HEK293 (cell line): ENCODE results near the gene TULP1.
A peak's percentile ranks its signal among the peaks of the same experiment; 100 is the strongest.

Experiments
- CTCF ChIA-PET: fragments of 350-600 bp; formaldehyde crosslinking; extraction: SDS; loops from one replicate; lab custom pipeline; 2021; ENCODE audit warnings: antibody characterized with exemption; lab: Yijun Ruan, JAX
- POLR2A ChIA-PET: fragments of 300-600 bp; formaldehyde crosslinking; extraction: SDS; loops from one replicate; lab custom pipeline; 2020; ENCODE audit warnings: antibody characterized with exemption, inconsistent platforms; lab: Yijun Ruan, JAX
- H3K27ac ChIP-seq: fragments of 200-500 bp; sonication (Bioruptor generic); 2 replicates; pipeline ENCODE4 v1.5.1; 2014; ENCODE audit warnings: low read depth, low read length, control low read depth, inconsistent platforms; ENCODE audit errors: extremely low read depth
- H3K36me3 ChIP-seq, 2 experiments: fragments of 200-500 bp in 1 of 2; sonication (Bioruptor generic) in 1 of 2; 1 replicate in 1 of 2; 2 replicates in 1 of 2; pipeline ENCODE4 v1.5.1; 2014 to 2017; ENCODE audit warnings: inconsistent platforms in 2 of 2, low read length in 2 of 2; ENCODE audit not compliant: control insufficient read depth in 2 of 2, insufficient read depth in 1 of 2
- H3K4me1 ChIP-seq: fragments of 200-500 bp; sonication (Bioruptor generic); 2 replicates; pipeline ENCODE4 v1.5.1; 2014; ENCODE audit warnings: mild to moderate bottlenecking, low read length, inconsistent platforms; ENCODE audit not compliant: control insufficient read depth, insufficient read depth
- H3K4me3 ChIP-seq: 2 replicates; pipeline ENCODE4 v1.5.1; 2011; ENCODE audit warnings: low read depth, mild to moderate bottlenecking, control low read depth, low read length, moderate library complexity
- H3K9me3 ChIP-seq: fragments of 200-500 bp; sonication (Bioruptor generic); 2 replicates; pipeline ENCODE4 v1.5.1; 2014; ENCODE audit warnings: low read depth, low read length, inconsistent platforms; ENCODE audit not compliant: control insufficient read depth, insufficient read depth
- BCL11B ChIP-seq: fragments of 450-650 bp; formaldehyde crosslinking; IDR thresholded peaks from 2 replicates; pipeline ENCODE4 v1.5.1; 2016; ENCODE audit warnings: low read depth, missing biosample characterization, missing genetic modification characterization
- EGR2 ChIP-seq: fragments of 450-650 bp; formaldehyde crosslinking; IDR thresholded peaks from 2 replicates; pipeline ENCODE4 v1.5.1; 2016; ENCODE audit warnings: low read depth, missing biosample characterization, missing genetic modification characterization
- KLF17 ChIP-seq: fragments of 450-650 bp; formaldehyde crosslinking; IDR thresholded peaks from 2 replicates; pipeline ENCODE4 v1.5.1; 2016; ENCODE audit warnings: missing biosample characterization, missing genetic modification characterization
- KLF9 ChIP-seq: fragments of 450-650 bp; formaldehyde crosslinking; IDR thresholded peaks from 2 replicates; pipeline ENCODE4 v1.5.1; 2016; ENCODE audit warnings: missing biosample characterization, missing genetic modification characterization, low read depth
- OVOL3 ChIP-seq: fragments of 450-650 bp; formaldehyde crosslinking; IDR thresholded peaks from 2 replicates; pipeline ENCODE4 v1.5.1; 2016; ENCODE audit warnings: missing biosample characterization, missing genetic modification characterization
- SCRT2 ChIP-seq: fragments of 450-650 bp; formaldehyde crosslinking; IDR thresholded peaks from 2 replicates; pipeline ENCODE4 v1.5.1; 2016; ENCODE audit warnings: missing biosample characterization, missing genetic modification characterization
- SP2 ChIP-seq: fragments of 450-650 bp; formaldehyde crosslinking; IDR thresholded peaks from 2 replicates; pipeline ENCODE4 v1.5.1; 2016; ENCODE audit warnings: missing biosample characterization, missing genetic modification characterization
- ZBTB1 ChIP-seq: fragments of 450-650 bp; formaldehyde crosslinking; IDR thresholded peaks from 2 replicates; pipeline ENCODE4 v1.5.1; 2016; ENCODE audit warnings: missing biosample characterization, missing genetic modification characterization
- ZBTB26 ChIP-seq: fragments of 450-650 bp; formaldehyde crosslinking; optimal IDR thresholded peaks from 2 replicates; pipeline ENCODE3; 2016; ENCODE audit warnings: missing biosample characterization, mild to moderate bottlenecking, missing genetic modification characterization
- ZBTB7A ChIP-seq: fragments of 450-650 bp; formaldehyde crosslinking; IDR thresholded peaks from 2 replicates; pipeline ENCODE4 v1.5.1; 2016; ENCODE audit warnings: low read depth, missing biosample characterization, missing genetic modification characterization
- ZFHX2 ChIP-seq: fragments of 450-650 bp; formaldehyde crosslinking; conservative IDR thresholded peaks from 2 replicates; pipeline ENCODE4 v1.5.1; 2016; ENCODE audit warnings: missing biosample characterization, missing genetic modification characterization
- ZFP37 ChIP-seq: fragments of 450-650 bp; formaldehyde crosslinking; IDR thresholded peaks from 2 replicates; pipeline ENCODE4 v1.5.1; 2016; ENCODE audit warnings: missing biosample characterization, missing genetic modification characterization
- ZNF335 ChIP-seq: fragments of 450-650 bp; formaldehyde crosslinking; conservative IDR thresholded peaks from 2 replicates; pipeline ENCODE4 v1.5.1; 2016; ENCODE audit warnings: missing biosample characterization, missing genetic modification characterization
- ZNF350 ChIP-seq: fragments of 450-650 bp; formaldehyde crosslinking; IDR thresholded peaks from 2 replicates; pipeline ENCODE4 v1.5.0; 2017; ENCODE audit warnings: missing biosample characterization, mild to moderate bottlenecking, missing genetic modification characterization
- ZNF37A ChIP-seq: fragments of 450-650 bp; IDR thresholded peaks from 2 replicates; pipeline ENCODE4 v1.5.1; 2018; ENCODE audit warnings: missing biosample characterization, missing genetic modification characterization
- ZNF391 ChIP-seq: fragments of 450-650 bp; formaldehyde crosslinking; IDR thresholded peaks from 2 replicates; pipeline ENCODE4 v1.5.1; 2016; ENCODE audit warnings: low read depth, missing biosample characterization, missing genetic modification characterization, borderline replicate concordance
- ZNF416 ChIP-seq: fragments of 450-650 bp; formaldehyde crosslinking; IDR thresholded peaks from 2 replicates; pipeline ENCODE4 v1.5.1; 2016; ENCODE audit warnings: missing biosample characterization, missing genetic modification characterization
- ZNF48 ChIP-seq: fragments of 450-650 bp; formaldehyde crosslinking; IDR thresholded peaks from 2 replicates; pipeline ENCODE4 v1.5.1; 2016; ENCODE audit warnings: missing biosample characterization, missing genetic modification characterization
- ZNF530 ChIP-seq: fragments of 450-650 bp; formaldehyde crosslinking; IDR thresholded peaks from 2 replicates; pipeline ENCODE4 v1.5.1; 2016; ENCODE audit warnings: low read depth, missing biosample characterization, missing genetic modification characterization
- ZNF548 ChIP-seq: fragments of 450-650 bp; formaldehyde crosslinking; IDR thresholded peaks from 2 replicates; pipeline ENCODE4 v1.5.1; 2016; ENCODE audit warnings: missing biosample characterization, missing genetic modification characterization
- ZNF560 ChIP-seq: fragments of 450-650 bp; formaldehyde crosslinking; IDR thresholded peaks from 2 replicates; pipeline ENCODE4 v1.5.1; 2017; ENCODE audit warnings: missing biosample characterization, missing genetic modification characterization, borderline replicate concordance
- ZNF600 ChIP-seq: fragments of 450-650 bp; formaldehyde crosslinking; IDR thresholded peaks from 2 replicates; pipeline ENCODE4 v1.5.1; 2016; ENCODE audit warnings: missing biosample characterization, missing genetic modification characterization
- ZNF670 ChIP-seq: fragments of 450-650 bp; formaldehyde crosslinking; IDR thresholded peaks from 2 replicates; pipeline ENCODE4 v1.5.1; 2016; ENCODE audit warnings: missing biosample characterization, missing genetic modification characterization, low read depth
- ZNF830 ChIP-seq: fragments of 450-650 bp; IDR thresholded peaks from 2 replicates; pipeline ENCODE4 v1.5.0; 2018; ENCODE audit warnings: missing biosample characterization, missing genetic modification characterization, low read depth, mild to moderate bottlenecking, moderate library complexity
- TF ChIP-seq, protein P1 (sequence below): fragments of 450-650 bp; formaldehyde crosslinking; IDR thresholded peaks from 2 replicates; pipeline ENCODE4; 2016; ENCODE audit warnings: missing biosample characterization, missing genetic modification characterization
- TF ChIP-seq, protein P2 (sequence below): sonication (generic); formaldehyde crosslinking; IDR thresholded peaks from 2 replicates; pipeline ENCODE4 v1.8.1; 2022; ENCODE audit warnings: mild to moderate bottlenecking, moderate library complexity, missing genetic modification reagents
- TF ChIP-seq, protein P3 (sequence below): fragments of 450-650 bp; formaldehyde crosslinking; IDR thresholded peaks from 2 replicates; pipeline ENCODE4 v1.5.1; 2016; ENCODE audit warnings: missing biosample characterization, missing genetic modification characterization

The TULP1 gene

GRCh38 chr6:35522660-35523658 lies 10.3 kb upstream of the TULP1 start (continued):
- no peak for TF ChIP-seq OVOL3 (tag by site-specific recombination)
- TF ChIP-seq, protein P1, sequence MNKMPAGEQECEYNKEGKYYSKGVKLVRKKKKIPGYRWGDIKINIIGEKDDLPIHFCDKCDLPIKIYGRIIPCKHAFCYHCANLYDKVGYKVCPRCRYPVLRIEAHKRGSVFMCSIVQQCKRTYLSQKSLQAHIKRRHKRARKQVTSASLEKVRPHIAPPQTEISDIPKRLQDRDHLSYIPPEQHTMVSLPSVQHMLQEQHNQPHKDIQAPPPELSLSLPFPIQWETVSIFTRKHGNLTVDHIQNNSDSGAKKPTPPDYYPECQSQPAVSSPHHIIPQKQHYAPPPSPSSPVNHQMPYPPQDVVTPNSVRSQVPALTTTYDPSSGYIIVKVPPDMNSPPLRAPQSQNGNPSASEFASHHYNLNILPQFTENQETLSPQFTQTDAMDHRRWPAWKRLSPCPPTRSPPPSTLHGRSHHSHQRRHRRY (tag by site-specific recombination): no peak
- TF ChIP-seq ZNF830 (tag by site-specific recombination): no peak
- TF ChIP-seq ZNF670 (tag by site-specific recombination): no peak
- TF ChIP-seq ZNF37A (tag by site-specific recombination): no peak
- TF ChIP-seq, protein P2, sequence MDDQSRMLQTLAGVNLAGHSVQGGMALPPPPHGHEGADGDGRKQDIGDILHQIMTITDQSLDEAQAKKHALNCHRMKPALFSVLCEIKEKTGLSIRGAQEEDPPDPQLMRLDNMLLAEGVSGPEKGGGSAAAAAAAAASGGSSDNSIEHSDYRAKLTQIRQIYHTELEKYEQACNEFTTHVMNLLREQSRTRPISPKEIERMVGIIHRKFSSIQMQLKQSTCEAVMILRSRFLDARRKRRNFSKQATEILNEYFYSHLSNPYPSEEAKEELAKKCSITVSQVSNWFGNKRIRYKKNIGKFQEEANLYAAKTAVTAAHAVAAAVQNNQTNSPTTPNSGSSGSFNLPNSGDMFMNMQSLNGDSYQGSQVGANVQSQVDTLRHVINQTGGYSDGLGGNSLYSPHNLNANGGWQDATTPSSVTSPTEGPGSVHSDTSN: no peak
- TF ChIP-seq ZNF560 (tag by site-specific recombination): no peak
- no peak for TF ChIP-seq BCL11B (tag by site-specific recombination)
- TF ChIP-seq KLF9 (tag by site-specific recombination): peak; percentile 34; the same call in 1 of the 2 replicates
- peak; percentile 54 for TF ChIP-seq EGR2 (tag by site-specific recombination)
- peak; percentile 75 for TF ChIP-seq ZNF600
- TF ChIP-seq, protein P3, sequence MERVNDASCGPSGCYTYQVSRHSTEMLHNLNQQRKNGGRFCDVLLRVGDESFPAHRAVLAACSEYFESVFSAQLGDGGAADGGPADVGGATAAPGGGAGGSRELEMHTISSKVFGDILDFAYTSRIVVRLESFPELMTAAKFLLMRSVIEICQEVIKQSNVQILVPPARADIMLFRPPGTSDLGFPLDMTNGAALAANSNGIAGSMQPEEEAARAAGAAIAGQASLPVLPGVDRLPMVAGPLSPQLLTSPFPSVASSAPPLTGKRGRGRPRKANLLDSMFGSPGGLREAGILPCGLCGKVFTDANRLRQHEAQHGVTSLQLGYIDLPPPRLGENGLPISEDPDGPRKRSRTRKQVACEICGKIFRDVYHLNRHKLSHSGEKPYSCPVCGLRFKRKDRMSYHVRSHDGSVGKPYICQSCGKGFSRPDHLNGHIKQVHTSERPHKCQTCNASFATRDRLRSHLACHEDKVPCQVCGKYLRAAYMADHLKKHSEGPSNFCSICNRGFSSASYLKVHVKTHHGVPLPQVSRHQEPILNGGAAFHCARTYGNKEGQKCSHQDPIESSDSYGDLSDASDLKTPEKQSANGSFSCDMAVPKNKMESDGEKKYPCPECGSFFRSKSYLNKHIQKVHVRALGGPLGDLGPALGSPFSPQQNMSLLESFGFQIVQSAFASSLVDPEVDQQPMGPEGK: peak; percentile 76
- TF ChIP-seq ZNF391 (tag by site-specific recombination): no peak
- TF ChIP-seq ZFHX2 (tag by site-specific recombination): peak; percentile 55
- TF ChIP-seq ZFP37 (tag by site-specific recombination): no peak
- no peak for TF ChIP-seq ZNF48 (tag by site-specific recombination)
- TF ChIP-seq ZNF530 (tag by site-specific recombination): no peak

- no peaks in the 10 kb centered on the region for H3K36me3 ChIP-seq
- no peak overlapping the region for H3K27ac ChIP-seq
- no peaks in the 10 kb centered on the region for H3K4me1 ChIP-seq
- TF ChIP-seq ZBTB1 (tag by site-specific recombination) (no peak), KLF17 (tag by site-specific recombination) (no peak), ZNF416 (tag by site-specific recombination) (no peak), ZNF350 (no peak), SCRT2 (tag by site-specific recombination) (no peak), ZNF548 (tag by site-specific recombination) (no peak), SP2 (tag by site-specific recombination) (no peak), ZBTB26 (tag by site-specific recombination) (no peak), ZNF335 (no peak), ZBTB7A (no peak)
- TF ChIP-seq, all 188 proteins: peak for 0
- no peaks in the 10 kb centered on the region for H3K9me3 ChIP-seq
- CTCF ChIA-PET: interaction anchor here (0.5 to 6.8 kb wide), 32 partner anchors 8 to 573 kb away, joined by 3 to 110 read pairs (median 4); partner anchors contain the start of gene ARMC12
- no peak overlapping the region for H3K4me3 ChIP-seq
- POLR2A ChIA-PET: interaction anchor here (0.6 to 1.9 kb wide), 4 partner anchors 26 to 214 kb away, joined by 3 to 9 read pairs (median 4); no protein-coding TSS in a partner anchor
These were observed 9.5 kb upstream of the TULP1 start for GRCh38 chr6:35522151-35522550.
